NCI-H510A treated with DMSO at 0.1 percent for 48 hours (cell line): ENCODE data around the gene KIAA1549.

Source experiments
- DNase-seq: peaks from one replicate; lab custom pipeline; 2025; lab: John Stamatoyannopoulos, UW

The KIAA1549 gene

DNA sequence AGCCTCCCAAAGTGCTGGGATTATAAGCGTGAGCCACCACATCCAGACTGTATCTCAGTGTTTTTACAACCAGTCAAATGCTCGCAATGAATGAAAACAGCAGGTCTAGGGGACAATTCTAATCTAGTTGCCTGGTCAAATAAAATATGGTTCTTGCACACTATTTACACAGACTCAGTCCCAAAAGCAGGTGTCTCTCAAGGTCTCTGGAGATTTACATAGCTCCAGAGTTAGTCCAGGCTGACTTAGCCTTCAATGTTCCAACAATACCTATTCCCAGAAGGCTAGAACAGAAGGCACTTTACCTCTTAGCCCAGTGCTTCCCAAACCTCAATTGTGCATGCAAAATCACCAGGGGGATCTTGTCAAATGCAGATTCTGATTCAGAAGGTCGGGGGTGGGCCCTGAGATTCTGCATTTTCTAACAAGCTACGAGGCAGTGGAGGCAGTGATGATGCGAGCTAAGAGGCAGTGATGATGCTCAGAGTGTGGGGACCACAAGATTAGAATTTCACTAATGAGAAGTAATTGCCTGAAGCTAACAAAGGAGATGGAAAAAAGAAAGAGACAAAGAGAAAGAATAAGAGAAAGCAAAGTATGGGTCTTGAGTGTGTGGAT lies 6.4 kb downstream of the KIAA1549 start:
- no peak for DNase-seq

DNA sequence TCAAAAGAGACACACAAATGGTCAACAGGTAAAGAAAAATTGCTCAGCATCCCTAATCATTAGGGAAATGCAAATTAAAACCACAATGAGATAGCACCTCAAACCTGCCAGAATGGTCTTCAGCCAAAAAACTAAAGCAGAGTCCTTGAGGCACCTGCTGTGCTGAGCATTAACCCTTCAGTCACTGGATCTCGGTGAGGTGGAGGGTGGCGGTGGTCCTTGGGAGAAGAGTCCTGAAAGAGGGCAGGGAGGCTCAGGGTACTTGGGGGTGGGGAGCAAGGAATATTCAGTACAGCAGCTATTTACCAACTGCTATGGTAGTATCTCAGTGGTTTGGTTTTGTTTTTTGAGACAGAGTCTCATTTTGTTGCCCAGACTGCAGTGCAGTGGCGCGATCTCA lies 7.1 kb downstream of the KIAA1549 start:
- DNase-seq, result no peak

DNA sequence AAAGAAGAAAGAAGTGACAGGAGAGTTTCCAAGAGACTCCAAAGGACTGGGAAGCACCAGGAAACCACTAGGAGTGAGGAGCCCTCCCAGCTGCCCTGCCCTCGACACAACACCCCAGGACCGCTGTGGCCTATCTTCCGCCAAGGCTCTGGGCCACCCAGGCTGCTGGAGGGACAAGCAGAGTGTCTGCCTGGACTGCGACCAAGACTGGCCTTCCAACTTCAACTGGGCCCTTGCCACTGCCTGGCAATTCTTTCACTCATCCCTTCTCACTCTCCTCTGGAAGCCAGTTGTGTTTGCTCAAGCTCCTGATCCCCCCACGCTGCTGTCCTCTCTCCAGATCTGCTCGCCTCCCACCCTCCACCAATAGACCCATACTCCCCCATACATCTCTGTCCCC lies 10.2 kb downstream of the KIAA1549 start:
- no peak for DNase-seq

DNA sequence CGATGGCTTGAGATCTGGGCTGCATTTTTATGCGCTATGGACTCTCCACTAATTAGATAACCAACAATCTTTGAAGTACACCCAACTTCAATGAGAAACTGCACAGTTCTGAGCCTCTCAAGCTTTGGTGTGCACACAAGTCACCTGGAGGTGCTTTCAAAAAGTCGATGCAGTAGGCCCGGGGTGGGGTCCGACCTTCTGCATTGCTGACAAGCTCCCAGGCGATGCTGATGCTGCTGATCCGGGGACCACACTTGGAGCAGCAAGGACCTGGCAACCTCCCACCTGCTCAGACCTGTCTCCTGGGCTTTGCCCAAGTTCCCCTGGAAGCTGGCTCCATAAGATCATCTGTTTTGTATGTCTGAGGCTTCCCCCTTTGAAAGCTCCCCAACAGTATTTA lies 10.7 kb downstream of the KIAA1549 start:
- no peak for DNase-seq

DNA sequence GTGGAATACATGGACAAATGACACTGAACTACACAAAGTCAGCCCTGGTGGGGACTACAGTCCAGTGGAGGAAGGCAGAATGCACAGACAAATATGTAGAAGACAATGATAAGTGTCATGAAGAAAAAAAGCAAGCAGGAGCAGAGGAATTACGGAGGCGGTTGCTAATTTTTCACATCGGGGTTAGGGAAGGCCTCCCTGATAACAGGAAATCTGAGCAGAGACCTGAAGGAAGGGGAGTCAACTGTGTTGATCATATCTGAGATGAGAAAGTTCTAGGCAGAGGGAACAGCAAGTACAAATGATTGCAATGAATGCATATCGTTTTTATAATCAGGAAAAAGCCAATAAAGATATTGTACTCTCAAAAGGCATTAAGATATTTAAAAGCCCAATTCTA lies 14.0 kb downstream of the KIAA1549 start:
- no peak for DNase-seq

DNA sequence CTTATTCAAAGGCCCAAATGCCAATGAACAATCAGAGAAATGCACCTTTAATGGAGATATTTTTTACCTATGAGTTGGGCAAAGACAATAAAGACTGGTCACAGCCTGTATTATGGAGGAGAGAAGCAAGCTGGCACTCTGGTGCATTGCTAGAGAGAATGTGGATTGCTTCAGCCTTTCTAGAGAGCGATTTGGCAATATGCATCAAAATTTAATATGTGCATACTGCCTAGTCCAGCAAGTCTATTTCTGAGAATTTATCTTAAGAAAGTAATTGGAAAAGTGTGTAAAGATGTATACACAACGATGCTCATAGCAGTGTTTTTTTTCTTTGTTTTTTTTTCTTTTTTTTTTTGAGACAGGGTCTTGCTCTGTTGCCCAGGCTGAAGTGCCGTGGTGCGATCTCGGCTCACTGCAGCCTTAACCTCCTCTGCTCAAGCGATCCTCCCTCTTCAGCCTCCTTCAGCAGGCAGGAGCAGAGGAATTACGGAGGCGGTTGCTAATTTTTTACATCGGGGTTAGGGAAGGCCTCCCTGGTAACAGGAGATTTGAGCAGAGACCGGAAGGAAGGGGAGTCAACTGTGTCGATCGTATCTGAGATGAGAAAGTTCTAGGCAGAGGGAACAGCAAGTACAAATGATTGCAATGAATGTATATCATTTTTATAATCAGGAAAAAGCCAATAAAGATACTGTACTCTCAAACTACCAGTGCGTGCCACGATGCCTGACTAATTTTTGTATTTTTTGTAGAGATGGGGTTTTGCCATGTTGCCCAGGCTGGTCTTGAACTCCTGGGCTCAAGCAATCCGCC lies 16.4 kb downstream of the KIAA1549 start:
- DNase-seq, result no peak

DNA sequence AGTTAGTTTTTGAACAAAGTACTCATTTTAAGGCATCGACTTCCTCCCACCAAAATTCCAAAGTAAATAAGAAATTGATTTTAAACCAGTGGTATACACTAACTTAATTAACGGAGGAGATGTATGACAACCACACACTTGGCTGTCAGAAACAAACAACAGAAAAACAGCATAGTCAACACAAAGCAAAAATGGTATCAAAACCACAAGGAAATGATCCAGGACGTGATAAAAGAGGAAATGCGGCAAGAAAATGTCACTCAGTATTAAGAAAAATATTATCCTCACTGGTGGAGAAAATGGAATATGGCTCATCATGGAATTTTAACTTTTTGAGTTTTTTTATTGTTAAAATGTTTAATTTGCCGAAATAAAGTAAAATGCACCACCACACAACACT lies 17.5 kb downstream of the KIAA1549 start:
- DNase-seq, result no peak

DNA sequence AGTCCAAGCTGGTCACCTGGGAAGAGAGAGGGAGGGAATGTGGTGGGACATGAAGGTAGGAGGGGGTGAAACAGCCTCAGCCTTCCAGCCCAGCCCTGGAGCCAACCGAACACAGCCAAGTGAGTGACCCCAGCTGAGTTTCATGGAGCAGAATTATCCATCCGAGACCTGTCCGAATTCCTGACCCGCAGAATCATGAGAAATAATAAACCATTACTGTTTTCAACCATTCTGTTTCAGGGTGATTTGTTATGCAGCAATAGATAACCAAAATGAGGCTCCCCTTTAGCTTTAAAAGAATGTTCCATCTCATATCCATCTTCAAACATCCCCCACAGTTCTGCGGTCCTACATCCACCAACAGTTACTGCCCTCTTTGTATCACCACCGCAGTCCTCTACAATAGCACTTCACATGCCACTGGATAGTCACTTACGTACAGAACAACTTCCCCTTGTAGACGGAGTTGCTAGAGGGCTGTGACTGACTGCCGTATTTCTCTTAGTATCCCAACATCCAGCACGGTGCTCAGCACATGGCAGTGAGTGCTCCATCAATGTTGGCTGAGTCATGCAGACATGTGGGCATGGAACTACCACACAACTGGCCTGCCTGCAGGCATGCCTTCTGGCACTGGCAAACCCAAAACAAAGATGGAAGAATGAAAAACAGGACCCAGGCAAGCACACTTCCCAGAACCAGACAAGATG lies 18.5 kb downstream of the KIAA1549 start:
- peak; percentile 49 for DNase-seq

DNA sequence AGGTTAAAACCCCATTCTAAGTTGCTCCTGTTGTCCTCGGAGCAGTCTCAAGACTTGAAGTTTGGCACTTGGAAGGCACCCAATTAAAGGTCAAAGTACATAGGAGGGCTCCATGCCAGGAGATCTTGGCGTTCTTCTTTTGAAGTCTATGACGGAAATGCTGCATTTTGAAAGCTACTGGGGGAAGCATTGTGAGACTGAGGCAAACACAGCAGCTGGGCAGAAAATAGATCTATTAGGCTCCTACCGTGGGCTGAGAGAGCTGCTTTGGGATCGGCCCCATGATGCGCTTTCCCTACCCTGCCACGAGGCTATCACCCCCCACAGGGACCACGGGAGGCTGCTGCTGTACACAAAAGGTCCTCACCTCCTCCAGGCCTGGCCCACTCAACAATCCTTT lies 20.0 kb downstream of the KIAA1549 start:
- no peak for DNase-seq

DNA sequence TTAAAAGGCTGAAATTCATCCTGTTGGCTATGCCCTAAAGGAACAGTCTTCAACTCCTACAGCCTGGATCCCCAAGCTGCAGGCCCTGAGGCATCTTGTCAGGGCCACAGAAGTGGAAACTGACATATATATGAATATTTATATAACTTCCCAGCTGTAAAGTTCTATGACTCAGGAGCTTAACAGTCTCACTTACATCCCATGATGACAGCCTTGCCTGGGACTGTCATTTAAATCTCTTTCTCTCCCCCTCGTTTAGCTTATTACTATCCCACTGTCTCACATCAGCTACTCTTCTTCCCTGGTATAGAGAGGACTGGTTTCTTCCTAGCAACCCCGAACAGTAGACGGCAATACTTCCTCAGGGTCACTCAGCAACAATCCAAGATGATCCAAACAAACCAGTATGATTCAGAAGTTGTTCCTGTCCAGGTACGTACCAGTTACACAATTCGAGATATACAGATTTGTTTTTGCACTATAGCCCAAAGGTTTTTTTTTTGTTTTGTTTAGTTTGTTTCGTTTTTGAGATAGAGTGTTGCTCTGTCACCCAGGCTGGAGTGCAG lies 22.7 kb downstream of the KIAA1549 start:
- DNase-seq, result no peak

DNA sequence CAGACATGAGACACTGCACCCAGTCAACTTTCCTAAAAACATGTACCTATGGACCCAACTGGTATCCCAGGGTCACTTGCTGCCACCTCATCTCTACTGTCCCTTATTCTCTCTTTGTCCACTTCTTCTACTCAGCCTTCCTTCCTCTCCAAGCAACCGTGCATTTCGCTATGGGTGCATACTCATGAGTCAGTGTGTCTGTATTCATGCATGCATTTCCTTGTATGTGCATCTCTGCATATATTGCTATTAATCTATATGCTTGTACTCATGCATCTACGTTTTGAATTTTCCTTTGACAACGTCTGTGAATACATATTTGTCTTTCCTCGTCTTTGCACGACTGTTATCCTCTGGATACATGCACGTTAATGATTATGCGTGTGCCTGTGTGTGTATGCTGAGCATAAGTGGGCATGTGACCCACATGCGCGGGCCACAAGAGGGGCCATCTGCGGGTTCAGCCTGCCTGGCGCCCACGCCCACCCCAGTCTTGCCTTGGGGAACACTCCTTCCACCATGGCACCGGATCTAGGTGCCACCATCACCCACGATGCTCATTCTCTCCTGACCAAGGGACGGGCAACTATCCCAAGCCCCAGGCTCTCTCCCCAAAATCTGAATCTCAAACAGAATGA lies 23.3 kb downstream of the KIAA1549 start:
- no peak for DNase-seq

DNA sequence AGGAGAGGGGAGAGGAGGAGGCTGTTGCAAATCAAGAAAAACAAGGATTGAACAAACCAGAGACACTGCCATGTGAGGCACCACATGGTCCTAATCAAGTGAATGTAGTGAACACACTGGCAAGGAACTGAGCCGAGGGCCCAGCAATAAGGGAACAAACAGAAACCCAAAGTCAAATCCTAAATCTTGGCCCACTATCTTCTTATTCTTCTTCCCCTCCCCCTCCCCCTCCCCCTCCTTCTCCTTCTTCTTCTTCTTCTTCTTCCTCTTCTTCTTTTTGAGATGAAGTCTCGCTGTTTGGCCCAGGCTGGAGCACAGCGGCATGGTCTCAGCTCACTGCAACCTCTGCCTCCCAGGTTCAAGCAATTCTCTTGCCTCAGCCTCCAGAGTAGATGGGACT lies 24.0 kb downstream of the KIAA1549 start:
- DNase-seq, result no peak

DNA sequence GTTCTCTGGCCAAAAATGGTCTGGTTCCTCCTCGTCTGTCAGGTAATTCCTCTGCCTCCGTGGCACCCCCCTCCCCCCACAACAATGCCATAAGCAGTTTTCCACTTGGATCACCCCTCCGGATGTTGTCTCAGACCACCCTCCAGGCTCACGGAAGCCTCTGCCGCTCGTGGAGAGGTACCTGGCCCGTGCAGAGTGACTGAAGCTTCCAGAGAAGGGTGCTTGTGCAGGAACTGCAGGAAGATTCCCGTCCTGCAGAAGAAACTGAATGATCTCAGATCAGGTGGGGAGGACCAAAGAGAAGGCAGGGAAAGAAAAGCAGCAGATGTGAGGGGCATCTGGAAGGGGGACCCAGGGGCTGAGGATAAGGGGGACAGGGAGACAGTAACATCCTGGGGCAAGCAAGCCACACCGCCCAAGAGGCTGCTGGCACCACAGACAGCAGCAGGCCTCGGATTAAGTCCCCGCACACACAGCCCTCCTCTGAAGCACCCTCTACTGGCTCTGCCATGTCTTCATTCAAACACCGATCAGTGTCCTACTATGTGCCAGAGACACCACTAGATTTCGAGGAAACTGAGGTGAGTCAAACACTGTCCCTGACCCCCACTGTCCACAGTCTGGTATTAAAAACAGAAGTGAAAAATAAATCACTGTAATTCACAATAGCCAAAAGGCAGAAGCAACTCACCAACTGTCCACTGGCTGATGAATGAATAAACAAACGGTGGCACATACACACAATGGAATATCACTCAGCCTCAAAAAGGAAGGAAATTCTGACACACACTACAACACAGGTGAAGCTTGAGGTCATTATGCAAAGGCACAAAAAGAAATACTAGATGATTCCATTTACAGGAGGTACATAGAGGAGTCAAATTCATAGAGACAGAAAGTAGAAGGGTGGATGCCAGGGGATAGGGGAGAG lies 26.4 kb downstream of the KIAA1549 start:
- no peak for DNase-seq

DNA sequence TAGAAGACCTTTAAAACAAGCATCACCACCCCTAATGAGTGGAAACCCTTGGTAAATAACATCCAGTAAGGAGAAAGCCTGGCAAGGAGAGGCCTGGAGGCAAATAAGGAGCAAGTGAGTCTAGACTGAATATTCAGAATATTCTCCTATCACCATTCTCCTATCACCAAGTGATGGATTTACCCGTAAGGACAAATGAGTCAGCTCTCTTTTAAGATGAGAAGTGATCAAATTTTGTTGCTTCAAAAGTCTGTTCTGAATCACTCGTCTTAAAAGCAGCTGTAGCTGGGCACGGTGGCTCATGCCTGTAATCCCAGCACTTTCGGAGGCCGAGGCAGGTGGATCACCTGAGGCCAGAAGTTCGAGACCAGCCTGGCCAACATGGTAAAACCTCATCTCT lies 28.4 kb downstream of the KIAA1549 start:
- no peak for DNase-seq

DNA sequence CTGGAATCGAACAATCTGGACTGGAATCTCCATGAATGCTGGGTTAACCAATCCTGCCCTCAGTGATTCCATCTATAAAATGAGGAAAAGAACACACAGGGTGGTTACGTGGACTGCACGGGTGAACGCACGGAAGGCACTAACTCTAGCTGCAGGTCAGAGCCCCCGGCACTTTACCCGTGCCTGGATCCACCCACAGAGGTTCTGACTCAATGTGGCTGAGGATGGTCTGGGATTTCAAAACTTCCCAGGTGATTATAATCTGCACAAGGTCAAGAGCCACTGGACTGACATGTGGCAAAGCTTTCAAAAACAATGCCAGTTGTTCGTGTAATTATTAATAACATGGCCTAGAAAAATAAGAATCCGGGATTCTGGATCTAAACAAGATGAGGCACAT lies 29.2 kb downstream of the KIAA1549 start:
- no peak for DNase-seq

DNA sequence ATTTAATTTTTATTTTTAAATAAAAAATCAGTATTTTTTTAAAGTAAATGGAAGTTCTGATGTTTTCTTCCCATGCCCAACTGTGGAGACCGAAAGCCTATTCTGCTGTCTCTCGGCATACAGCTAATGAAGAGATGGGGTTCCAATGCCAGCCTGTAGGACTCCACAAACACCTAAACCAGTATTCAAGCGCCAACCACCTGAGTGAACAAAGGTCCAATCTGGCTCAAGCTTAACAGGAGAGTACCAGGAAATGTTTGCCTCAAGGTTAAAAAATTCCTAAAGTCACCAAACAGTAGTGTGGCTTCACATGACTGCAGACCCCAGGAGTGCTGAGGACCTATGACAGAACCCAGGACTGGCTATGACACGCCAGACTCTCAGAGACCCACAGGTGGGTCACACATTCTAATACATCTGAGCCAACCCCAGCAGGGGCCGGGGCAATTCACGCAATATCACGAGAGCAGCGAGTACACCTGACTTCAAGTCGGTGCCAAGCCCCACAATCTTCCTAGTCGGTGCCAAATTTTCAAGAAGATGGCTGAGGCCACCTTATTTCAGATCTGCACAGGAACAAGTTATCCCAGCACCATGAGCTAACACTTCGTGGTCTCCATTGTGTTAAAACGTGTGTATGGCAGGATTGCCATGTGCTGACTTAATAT lies 31.6 kb downstream of the KIAA1549 start:
- no peak for DNase-seq

DNA sequence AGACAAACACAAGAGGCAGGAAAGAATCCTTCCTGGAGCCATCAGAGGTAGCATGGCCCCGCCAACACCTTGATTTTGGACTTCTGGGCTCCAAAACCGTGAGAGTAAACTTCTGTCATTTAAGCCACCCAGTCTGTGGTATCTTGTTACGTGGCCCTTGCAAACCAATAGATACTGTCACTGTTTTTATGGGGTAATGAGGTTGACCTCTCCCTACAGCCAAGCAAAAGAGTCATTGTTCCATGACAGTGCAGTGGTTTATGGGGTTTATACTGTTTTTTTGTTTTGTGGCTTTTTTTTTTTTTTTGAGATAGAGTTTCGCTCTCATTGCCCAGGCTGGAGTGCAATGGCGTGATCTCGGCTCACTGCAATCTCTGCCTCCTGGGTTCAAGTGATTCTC lies 32.8 kb downstream of the KIAA1549 start:
- no peak for DNase-seq

DNA sequence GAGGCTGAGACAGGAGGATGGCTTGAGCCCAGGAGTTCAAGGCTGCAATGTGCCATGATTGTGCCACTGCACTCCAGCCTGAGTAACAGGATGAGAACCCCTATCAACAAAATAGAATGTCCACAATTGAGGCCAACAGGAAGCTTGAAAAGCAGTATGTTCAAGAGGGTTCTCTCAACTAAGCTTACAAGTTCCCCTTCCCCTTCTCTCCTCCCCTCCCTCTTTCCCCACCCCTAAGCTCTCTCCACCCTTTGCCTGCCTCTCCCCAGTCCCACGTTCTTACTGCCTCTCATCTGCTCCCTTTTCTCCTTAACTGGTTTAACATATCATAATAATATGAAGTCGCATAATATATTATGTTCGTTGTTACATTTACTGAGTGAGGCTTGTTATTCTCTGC lies 35.4 kb downstream of the KIAA1549 start:
- peak; percentile 12 for DNase-seq

DNA sequence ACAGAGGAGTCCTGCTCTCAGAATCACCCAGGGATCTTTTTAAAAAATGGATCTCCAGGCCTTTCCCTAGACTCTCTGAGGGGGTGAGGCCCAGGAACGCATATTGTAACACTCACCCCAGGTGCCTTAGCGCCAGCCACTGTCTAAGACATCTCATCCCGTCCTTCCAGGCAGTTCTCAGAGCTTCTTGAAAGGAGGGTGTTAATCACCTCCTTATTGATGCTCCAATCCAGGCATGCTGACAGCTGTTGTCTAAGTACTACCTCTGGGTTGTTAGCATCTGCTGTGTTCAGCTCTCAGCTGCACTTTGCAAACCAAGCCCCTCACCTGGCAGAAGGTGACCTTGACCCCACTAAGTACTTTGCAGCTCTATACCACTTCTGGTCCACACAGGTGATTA lies 36.0 kb downstream of the KIAA1549 start:
- DNase-seq, result peak; percentile 10

DNA sequence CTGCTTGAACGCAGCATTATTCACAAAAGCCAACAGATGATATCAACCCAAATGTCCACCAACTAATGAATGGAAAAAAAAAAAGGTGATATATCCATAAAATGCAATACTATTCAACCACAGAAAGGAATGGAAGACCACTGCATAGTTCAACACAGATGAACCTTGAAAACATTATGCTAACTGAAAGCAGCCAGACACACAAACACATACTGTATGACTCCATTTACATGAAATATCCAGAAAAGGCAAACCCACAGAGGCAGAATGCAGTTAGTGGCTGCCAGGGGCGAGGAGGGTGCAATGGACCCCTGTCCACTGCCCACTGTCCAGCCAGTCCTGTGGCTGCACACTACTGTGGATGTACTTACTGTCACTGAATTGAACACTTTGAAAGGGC lies 36.6 kb downstream of the KIAA1549 start:
- DNase-seq, result no peak

DNA sequence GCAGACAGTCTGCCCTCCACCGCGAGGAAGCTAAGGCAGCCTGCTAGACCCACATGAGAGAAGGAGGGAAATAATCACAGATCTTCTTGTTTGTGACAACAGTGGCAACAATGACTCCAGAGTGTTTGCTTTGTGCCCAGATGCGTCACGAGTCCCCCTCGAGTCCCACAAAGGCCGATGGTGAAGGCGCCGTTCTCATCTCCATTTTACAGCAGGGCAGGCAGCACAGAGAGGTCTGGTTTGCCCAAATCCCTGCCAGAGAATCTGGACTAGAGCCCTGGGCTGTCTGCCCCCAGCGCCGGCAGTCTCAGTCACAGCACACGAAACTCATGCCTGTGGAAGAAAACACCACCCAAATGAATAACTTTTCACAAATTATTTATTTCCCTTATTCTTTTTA lies 38.1 kb downstream of the KIAA1549 start:
- no peak for DNase-seq
